HG03196 (cell line): ENCODE results near the gene OR8B2.
"Not testable (repeated sequence)": the region's sequence is repeated elsewhere in the genome, so short reads cannot be mapped to it uniquely, and the experiment has no call there.

Source experiments
- ATAC-seq: cut with Tn5 transposase; IDR thresholded peaks from one replicate; pipeline ENCODE4 v1.9.1; 2021; ENCODE audit not compliant: unreplicated experiment

The OR8B2 gene

GRCh38 chr11:124384399-124384798 is at the start of gene OR8B2:
TSS of gene OR8B2 (minus strand) at chr11:124384499. CDS start at chr11:124383343, 1,156 bp downstream.
- ATAC-seq, result no peak

GRCh38 chr11:124429599-124429998 is 45.3 kb upstream of the OR8B2 start:
- no peak for ATAC-seq

DNA sequence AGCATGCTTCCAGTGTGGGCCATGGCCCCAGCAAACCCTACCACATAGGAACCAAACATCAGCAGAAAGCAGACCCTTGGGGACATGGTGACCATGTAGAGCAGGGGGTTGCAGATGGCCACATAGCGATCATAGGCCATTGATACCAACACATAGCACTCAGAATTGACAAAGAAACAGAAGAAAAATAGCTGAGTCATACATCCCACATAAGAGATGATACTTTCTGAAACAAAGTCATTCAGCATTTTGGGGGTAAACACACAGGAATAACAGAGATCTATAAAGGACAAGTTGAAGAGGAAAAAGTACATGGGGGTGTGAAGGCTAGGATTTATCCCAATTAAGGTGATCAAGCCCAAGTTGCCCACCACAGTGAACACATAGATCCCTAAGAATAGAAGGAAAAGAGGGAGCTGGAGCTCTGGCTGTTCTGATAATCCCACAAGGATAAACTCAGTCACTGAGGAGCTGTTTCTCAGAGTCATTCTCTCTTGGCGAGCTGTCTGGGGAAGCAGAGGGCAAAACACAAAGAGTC is 40.2 kb upstream of the OR8B2 start, which contains the start of gene OR8B4:
TSS of gene OR8B4 (minus strand) at position 488 of the 538 bp plus-strand sequence. CDS start at position 488, 0 bp downstream.
- ATAC-seq, result no peak

DNA sequence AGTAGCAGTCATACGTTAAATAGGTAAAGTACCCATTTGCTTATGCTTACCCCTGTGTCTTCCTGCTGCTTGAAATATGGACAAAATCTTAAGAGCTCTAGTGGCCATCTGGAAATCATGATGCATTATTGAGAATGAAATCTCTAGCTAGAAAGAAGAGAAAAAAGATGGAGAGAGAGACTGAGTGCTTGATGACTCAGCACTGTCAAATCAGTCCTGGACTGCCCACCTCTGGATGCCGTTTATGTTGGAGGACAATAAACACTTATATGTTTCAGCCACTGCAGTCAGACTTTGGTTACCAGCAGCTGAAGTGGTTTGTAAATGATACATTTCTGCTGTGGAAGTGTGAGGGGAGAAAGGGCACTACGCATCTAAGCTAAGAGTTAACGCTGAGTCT is 36.7 kb upstream of the OR8B2 start:
- ATAC-seq, result no peak

GRCh38 chr11:124415356-124415923 is 31.1 kb upstream of the OR8B2 start:
- no peak for ATAC-seq

DNA sequence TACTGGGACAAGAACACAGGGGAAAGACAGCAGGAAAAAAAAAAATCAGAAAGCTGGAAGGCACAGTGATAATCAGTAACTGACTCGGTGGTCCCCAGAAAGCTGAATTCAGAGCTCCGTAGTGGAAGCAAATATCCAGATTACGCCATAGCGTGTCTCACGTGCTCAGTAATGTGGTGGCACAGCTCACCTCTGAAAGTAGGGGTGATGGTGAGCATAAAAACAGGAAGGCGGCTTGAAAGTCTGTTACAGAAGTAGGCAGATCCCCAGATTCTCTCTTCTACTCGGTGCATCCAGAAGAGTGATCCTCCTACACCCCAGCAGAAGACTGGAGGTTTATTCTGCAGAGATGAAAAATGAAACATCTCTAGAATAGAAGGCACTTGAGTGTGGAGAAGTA is 25.6 kb upstream of the OR8B2 start:
- ATAC-seq, result no peak

- no peak for ATAC-seq
These were observed 21.3 kb upstream of the OR8B2 start for GRCh38 chr11:124405581-124405980.

GRCh38 chr11:124403186-124403585 is 18.9 kb upstream of the OR8B2 start:
- not testable (repeated sequence) for ATAC-seq

DNA sequence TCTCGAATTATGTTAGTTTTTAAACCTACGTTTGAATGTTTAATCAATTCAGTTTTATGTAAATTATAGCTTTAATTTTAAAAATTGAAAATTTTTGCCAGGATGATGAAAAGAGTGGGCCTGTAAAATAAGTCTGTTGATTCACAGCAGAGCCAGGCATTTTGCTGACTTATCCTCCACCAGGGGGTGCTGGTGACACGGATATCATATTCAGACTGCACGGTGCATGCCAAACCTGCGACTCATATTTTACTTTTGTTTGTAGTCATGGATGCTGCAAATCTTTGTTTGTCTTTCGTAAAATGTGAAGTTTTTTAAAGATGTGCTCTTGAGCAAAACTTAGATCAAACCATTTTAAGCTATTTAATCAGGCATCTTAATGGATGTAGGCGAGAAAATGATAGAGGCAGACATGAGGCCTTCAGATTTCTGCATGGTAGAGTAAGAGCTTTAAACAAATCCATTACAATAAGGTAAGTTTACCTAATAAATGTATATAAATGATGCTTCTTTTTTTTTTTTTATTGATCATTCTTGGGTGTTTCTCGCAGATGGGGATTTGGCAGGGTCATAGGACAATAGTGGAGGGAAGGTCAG is 18.1 kb upstream of the OR8B2 start:
- peak; percentile 81 for ATAC-seq

DNA sequence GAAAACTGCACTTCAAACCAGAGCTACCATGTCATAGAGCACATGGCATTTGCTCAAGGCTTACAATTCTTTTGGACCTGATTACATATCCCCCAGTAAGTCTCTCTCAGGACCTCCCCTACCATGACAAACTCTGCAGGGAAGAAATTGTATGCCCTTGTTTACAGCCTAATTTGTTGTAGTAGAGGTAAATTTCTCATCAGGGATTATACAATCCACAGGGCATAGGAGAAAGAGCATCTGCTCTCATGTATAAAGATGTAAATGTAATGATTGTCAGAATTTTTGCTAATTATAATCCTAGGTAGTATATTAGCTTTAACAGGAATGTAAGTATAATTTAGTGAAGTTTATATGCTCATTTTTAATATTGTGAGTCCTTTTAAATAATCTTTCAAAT is 14.6 kb upstream of the OR8B2 start, which contains the start of gene OR8B3:
TSS of gene OR8B3 (minus strand) at position 101 of the 400 bp plus-strand sequence. CDS start 1,673 bp downstream, outside the sequence.
- no peak for ATAC-seq

DNA sequence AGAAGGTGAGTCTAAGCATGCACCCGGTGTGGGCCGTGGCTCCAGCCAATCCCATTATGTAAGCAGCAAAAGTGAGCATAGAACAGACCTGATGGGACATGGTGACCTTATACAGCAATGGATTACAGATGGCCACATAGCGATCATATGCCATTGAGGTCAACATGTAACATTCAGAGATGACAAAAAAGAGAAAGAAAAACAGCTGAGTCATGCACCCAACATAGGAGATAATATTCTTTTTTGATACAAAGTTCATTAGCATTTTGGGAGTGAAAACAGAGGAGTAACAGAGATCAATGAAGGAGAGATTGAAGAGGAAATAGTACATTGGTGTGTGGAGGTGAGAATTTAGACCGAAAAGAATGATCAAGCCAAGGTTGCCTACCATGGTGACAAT is 12.5 kb upstream of the OR8B2 start:
- not testable (repeated sequence) for ATAC-seq

DNA sequence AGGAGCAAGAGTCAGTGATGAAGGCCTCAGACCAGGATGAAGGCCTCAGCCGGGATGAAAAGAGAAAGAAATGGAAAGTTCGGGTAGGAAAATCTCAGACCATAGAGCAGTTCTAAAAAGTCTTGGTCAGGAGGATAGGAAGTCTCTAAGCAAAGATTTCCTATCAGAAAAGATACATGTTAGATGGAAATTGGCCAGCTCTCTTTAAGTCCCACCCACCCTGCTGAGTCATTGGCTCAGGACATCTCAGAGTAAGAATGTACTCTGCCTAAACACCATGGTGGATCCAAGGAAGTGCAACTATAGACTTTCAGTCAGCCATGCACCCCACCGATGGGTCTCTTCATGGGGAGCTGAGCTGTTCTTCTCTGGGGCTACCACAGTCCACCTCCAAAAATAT is 10.1 kb upstream of the OR8B2 start:
- ATAC-seq, result no peak

- not testable (repeated sequence) for ATAC-seq
These were observed 1.4 kb downstream of the OR8B2 start for GRCh38 chr11:124382857-124383256.

GRCh38 chr11:124380585-124380984 is 3.7 kb downstream of the OR8B2 start:
- no peak for ATAC-seq

GRCh38 chr11:124376280-124376679 is 8.0 kb downstream of the OR8B2 start:
- ATAC-seq, result no peak

- no peak for ATAC-seq
These were observed 24.7 kb downstream of the OR8B2 start for GRCh38 chr11:124359566-124359965.

DNA sequence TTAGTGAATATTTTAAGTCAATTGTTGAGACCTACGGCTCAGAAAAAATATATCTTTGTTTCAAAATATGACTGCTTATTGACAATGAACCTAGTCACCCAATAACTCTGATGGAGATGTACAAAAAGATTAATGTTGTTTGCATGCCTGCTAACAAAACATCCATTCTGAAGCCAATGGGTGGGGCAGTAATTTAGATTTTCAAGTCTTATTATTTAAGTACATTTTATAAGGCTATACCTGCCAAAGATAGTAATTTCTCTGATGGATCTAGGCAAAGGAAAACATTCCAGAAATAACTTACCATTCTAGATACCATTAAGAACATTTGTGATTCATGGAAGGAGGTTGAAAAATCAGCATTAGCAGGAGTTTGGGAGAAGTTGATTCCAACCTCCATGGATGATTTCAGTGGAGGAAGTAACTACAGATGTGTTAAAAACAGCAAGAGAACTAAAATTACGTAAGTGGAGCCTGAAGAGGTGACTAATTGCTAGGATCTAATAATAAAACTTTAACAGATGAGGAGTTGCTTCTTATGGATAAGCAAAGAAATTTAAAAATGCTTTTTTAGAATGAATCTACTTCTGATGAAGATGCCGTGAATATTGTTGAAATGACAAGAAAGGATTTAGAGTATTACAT is 37.9 kb downstream of the OR8B2 start:
- no peak for ATAC-seq

DNA sequence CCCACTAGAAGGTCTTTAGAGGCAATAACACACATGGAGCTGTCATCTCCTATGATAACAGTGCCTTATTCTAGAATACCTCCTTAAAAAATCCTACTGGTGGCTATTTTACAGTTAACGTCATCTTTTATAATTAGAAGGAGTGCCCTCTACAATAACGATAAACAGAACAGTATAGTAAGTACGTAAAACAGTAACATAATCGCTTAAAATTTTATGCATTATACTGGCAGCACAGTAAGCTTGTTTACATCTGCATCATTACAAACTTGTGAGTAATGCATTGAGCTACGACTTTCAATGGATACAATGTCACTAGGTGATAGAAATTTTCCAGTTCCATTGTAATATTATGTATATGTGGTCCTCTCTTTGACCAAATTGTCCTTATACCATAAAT is 40.0 kb downstream of the OR8B2 start:
- ATAC-seq, result no peak

DNA sequence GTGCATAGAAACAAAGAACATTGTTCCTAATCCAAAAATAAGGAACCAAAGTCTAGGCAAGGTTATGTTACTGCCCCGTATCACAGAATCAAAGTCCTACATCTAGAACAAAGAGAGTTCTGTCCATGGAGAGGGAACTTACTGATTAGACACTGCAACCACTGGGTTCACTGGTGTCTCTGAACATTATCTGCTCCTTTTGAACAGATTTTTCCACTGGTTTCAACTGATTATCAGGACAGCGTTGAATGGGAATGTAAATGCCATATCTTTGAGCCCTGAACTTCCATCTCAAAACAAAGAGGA is 44.2 kb downstream of the OR8B2 start:
- ATAC-seq, result no peak

GRCh38 chr11:124339396-124340141 is 44.7 kb downstream of the OR8B2 start:
- no peak for ATAC-seq
